NAMALWA (cell line): Measurements from ENCODE around the gene XIAP.
A peak's percentile ranks its signal among the peaks of the same experiment; 100 is the strongest.
"Not testable (repeated sequence)": the region's sequence is repeated elsewhere in the genome, so short reads cannot be mapped to it uniquely, and the experiment has no call there.

Experiments
- DNase-seq: peaks from one replicate; pipeline ENCODE4 v3.0.0-alpha.2; 2015; ENCODE audit warnings: low spot score

Gene XIAP

GRCh38 chrX:123876177-123876576 is 16.3 kb downstream of the XIAP start:
- no peak for DNase-seq

- no peak for DNase-seq
Measured at GRCh38 chrX:123876844-123877243, 17.0 kb downstream of the XIAP start.

GRCh38 chrX:123878252-123878721 is 18.4 kb downstream of the XIAP start:
- peak; percentile 57 for DNase-seq

- no peak for DNase-seq
Measured at GRCh38 chrX:123881330-123881729, 21.5 kb downstream of the XIAP start.

GRCh38 chrX:123882391-123882790 is 22.5 kb downstream of the XIAP start:
- no peak for DNase-seq

GRCh38 chrX:123884809-123885408 is 25.1 kb downstream of the XIAP start:
- peak; percentile 66 for DNase-seq

- no peak for DNase-seq
Measured at GRCh38 chrX:123899701-123900100, 39.8 kb downstream of the XIAP start.

- not testable (repeated sequence) for DNase-seq
Measured at GRCh38 chrX:123903261-123903660, 43.4 kb downstream of the XIAP start.

- no peak for DNase-seq
Measured at GRCh38 chrX:123905332-123905731, 45.5 kb downstream of the XIAP start.

- no peak for DNase-seq
Measured at GRCh38 chrX:123906557-123907316, 46.9 kb downstream of the XIAP start.

GRCh38 chrX:123909523-123909922 is 49.7 kb downstream of the XIAP start:
- no peak for DNase-seq

GRCh38 chrX:123917069-123917468 is 57.2 kb downstream of the XIAP start:
- DNase-seq, result no peak

GRCh38 chrX:123918106-123918721 is 58.4 kb downstream of the XIAP start:
- no peak for DNase-seq

GRCh38 chrX:123920105-123920785 is 60.4 kb downstream of the XIAP start:
- no peak for DNase-seq

GRCh38 chrX:123923211-123923610 is 63.4 kb downstream of the XIAP start:
- DNase-seq, result no peak

- no peak for DNase-seq
Measured at GRCh38 chrX:123924186-123924585, 64.3 kb downstream of the XIAP start.

- no peak for DNase-seq
Measured at GRCh38 chrX:123927845-123928244, 68.0 kb downstream of the XIAP start.

- not testable (repeated sequence) for DNase-seq
Measured at GRCh38 chrX:123932055-123932454, 72.2 kb downstream of the XIAP start.

- no peak for DNase-seq
Measured at GRCh38 chrX:123943074-123943473, 83.2 kb downstream of the XIAP start.

- DNase-seq, result no peak
Measured at GRCh38 chrX:123943488-123943887, 83.6 kb downstream of the XIAP start.

GRCh38 chrX:123949846-123950245 is 90.0 kb downstream of the XIAP start:
- no peak for DNase-seq

GRCh38 chrX:123959281-123960063 is 99.6 kb downstream of the XIAP start:
- DNase-seq, result peak; percentile 52
